Epithelial cell of esophagus (primary cell): Measurements from ENCODE around the gene AGPAT3.
"Not testable (repeated sequence)": the region's sequence is repeated elsewhere in the genome, so short reads cannot be mapped to it uniquely, and the experiment has no call there.

ENCODE experiments used
- DNase-seq: peaks from one replicate; pipeline ENCODE4 v3.0.0; 2010; ENCODE audit warnings: low read depth
- H3K4me3 ChIP-seq: 2 replicates; pipeline ENCODE4 v1.5.1; 2011; ENCODE audit warnings: mild to moderate bottlenecking, low read length, control low read depth
- CTCF ChIP-seq: IDR thresholded peaks from 2 replicates; pipeline ENCODE4 v1.5.1; 2011; ENCODE audit warnings: low read depth, mild to moderate bottlenecking, low read length, control low read depth, inconsistent platforms; ENCODE audit not compliant: insufficient read depth; ENCODE audit errors: missing control alignments

The AGPAT3 gene

GRCh38 chr21:43820466-43820865 lies 44.6 kb upstream of the AGPAT3 start:
- no peak for TF ChIP-seq CTCF

GRCh38 chr21:43822166-43822565 lies 42.9 kb upstream of the AGPAT3 start:
- DNase-seq, H3K4me3 ChIP-seq: not testable (repeated sequence)

More at GRCh38 chr21:43820466-43820865, 44.6 kb upstream of the AGPAT3 start:
- no peak overlapping the region for H3K4me3 ChIP-seq
- no peak for DNase-seq

- not testable (repeated sequence) for DNase-seq, H3K4me3 ChIP-seq
Measured at GRCh38 chr21:43822741-43823140, 42.3 kb upstream of the AGPAT3 start.

GRCh38 chr21:43824333-43825241 lies 40.4 kb upstream of the AGPAT3 start:
- DNase-seq: peak; percentile 54
- no peak for TF ChIP-seq CTCF

GRCh38 chr21:43825242-43825935 lies 39.6 kb upstream of the AGPAT3 start:
- H3K4me3 ChIP-seq: no peak overlapping the region
- no peak for TF ChIP-seq CTCF
- DNase-seq: no peak

More at GRCh38 chr21:43824333-43825241, 40.4 kb upstream of the AGPAT3 start:
- H3K4me3 ChIP-seq: no peak overlapping the region

- TF ChIP-seq CTCF: no peak
- no peak overlapping the region for H3K4me3 ChIP-seq
- no peak for DNase-seq
Measured at GRCh38 chr21:43825936-43826622, 38.9 kb upstream of the AGPAT3 start.

GRCh38 chr21:43826623-43826974 lies 38.4 kb upstream of the AGPAT3 start:
- TF ChIP-seq CTCF: no peak
- DNase-seq: no peak
- no peak overlapping the region for H3K4me3 ChIP-seq
